HCT116 (cell line): ENCODE results near the gene DTNB.

ENCODE experiments used
- CTCF ChIP-seq, 3 experiments: fragments of 200-600 bp in 1 of 3; sonication (generic) in 1 of 3; IDR thresholded peaks in 2 of 3; conservative IDR thresholded peaks in 1 of 3; 2 replicates each; pipeline ENCODE4 v1.5.1; 2012 to 2017; ENCODE audit warnings: low read depth in 2 of 3, low read length in 2 of 3, antibody characterized with exemption in 1 of 3, borderline replicate concordance in 1 of 3, control low read depth in 1 of 3, mild to moderate bottlenecking in 1 of 3, mixed read lengths in 1 of 3, mixed run types in 1 of 3, moderate library complexity in 1 of 3; ENCODE audit not compliant: insufficient read depth in 1 of 3
- EZH2 ChIP-seq: fragments of 200-600 bp; sonication (generic); IDR thresholded peaks from 2 replicates; pipeline ENCODE4 v1.6.1; 2017; ENCODE audit warnings: antibody characterized with exemption, mixed run types
- JUND ChIP-seq: IDR thresholded peaks from 2 replicates; pipeline ENCODE4 v1.6.1; 2012

GRCh38 chr2:25701801-25702200 lies 28.4 kb upstream of the DTNB start:
- TF ChIP-seq JUND (no peak), CTCF (IDR thresholded peaks at IDR 0.05 in 2 of 3, conservative IDR thresholded peaks at IDR 0.05 in 1 of 3; ENCODE audit: borderline replicate concordance in 1 of 3, insufficient read depth in 1 of 3, low read depth in 2 of 3, low read length in 2 of 3) (no peak), EZH2 (no peak)
